Activated CD8-positive, alpha-beta memory T cell treated with anti-CD3 and anti-CD28 coated beads, Interleukin-2, amount 50 U/mL, for 24 hours (primary cell): ENCODE results near the gene EDAR.

ENCODE experiments used
- DNase-seq: peaks from one replicate; pipeline ENCODE4 v3.0.0-alpha.2; 2020; ENCODE audit errors: extremely low read depth

Gene EDAR

GRCh38 chr2:108923736-108924579 lies 65.1 kb downstream of the EDAR start:
- DNase-seq, result no peak

GRCh38 chr2:108923019-108923700 lies 65.9 kb downstream of the EDAR start:
- DNase-seq, result no peak

GRCh38 chr2:108922141-108922915 lies 66.7 kb downstream of the EDAR start:
- no peak for DNase-seq

GRCh38 chr2:108921096-108922030 lies 67.7 kb downstream of the EDAR start:
- no peak for DNase-seq

GRCh38 chr2:108920686-108921085 lies 68.3 kb downstream of the EDAR start:
- no peak for DNase-seq

- DNase-seq, result no peak
These were observed 69.2 kb downstream of the EDAR start for GRCh38 chr2:108919571-108920373.

GRCh38 chr2:108918941-108919341 lies 70.1 kb downstream of the EDAR start:
- DNase-seq, result no peak

- no peak for DNase-seq
These were observed 70.7 kb downstream of the EDAR start for GRCh38 chr2:108918156-108918874.

- no peak for DNase-seq
These were observed 71.5 kb downstream of the EDAR start for GRCh38 chr2:108917526-108917925.

GRCh38 chr2:108916796-108917421 lies 72.1 kb downstream of the EDAR start:
- DNase-seq, result no peak

GRCh38 chr2:108916122-108916795 lies 72.8 kb downstream of the EDAR start:
- no peak for DNase-seq

- DNase-seq, result no peak
These were observed 76.5 kb downstream of the EDAR start for GRCh38 chr2:108912629-108912902.

GRCh38 chr2:108911807-108912628 lies 77.0 kb downstream of the EDAR start:
- DNase-seq, result no peak

GRCh38 chr2:108911401-108911800 lies 77.6 kb downstream of the EDAR start:
- DNase-seq, result no peak

- no peak for DNase-seq
These were observed 78.3 kb downstream of the EDAR start for GRCh38 chr2:108910541-108911396.

- DNase-seq, result no peak
These were observed 79.0 kb downstream of the EDAR start for GRCh38 chr2:108910011-108910431.

- no peak for DNase-seq
These were observed 79.7 kb downstream of the EDAR start for GRCh38 chr2:108909275-108909823.
